Neural crest cell (in vitro differentiated cells): ENCODE data around the gene COL15A1. TPM values are rescaled to one million over a fixed set of nuclear protein-coding genes. Genes with fewer than 3 reads are reported as not detected.

ENCODE experiments used
- DNase-seq: peaks from one replicate; pipeline ENCODE4 v3.0.0; 2021; ENCODE audit warnings: low read depth, mixed read lengths, low spot score
- H3K27ac Mint-ChIP-seq: one replicate; pipeline ENCODE4 v1.8.0; 2021; ENCODE audit warnings: mild to moderate bottlenecking, mixed read lengths; ENCODE audit not compliant: unreplicated experiment
- H3K27me3 Mint-ChIP-seq: 2 replicates; pipeline ENCODE4 v1.8.0; 2021; ENCODE audit warnings: low read depth, mild to moderate bottlenecking, mixed read lengths
- H3K36me3 Mint-ChIP-seq: 2 replicates; pipeline ENCODE4 v1.8.0; 2021; ENCODE audit warnings: low read depth, mild to moderate bottlenecking, mixed read lengths
- H3K4me1 Mint-ChIP-seq: 2 replicates; pipeline ENCODE4 v1.8.0; 2021; ENCODE audit warnings: mixed read lengths
- H3K4me3 Mint-ChIP-seq: one replicate; pipeline ENCODE4 v1.8.0; 2021; ENCODE audit warnings: mild to moderate bottlenecking, mixed read lengths
- H3K9me3 Mint-ChIP-seq: 2 replicates; pipeline ENCODE4 v1.8.0; 2021; ENCODE audit warnings: mixed read lengths
- CTCF ChIP-seq: fragments of 200-600 bp; sonication (generic); conservative IDR thresholded peaks from 2 replicates; pipeline ENCODE4 v1.5.0; 2021; ENCODE audit warnings: antibody characterized with exemption, mild to moderate bottlenecking
- total RNA-seq: library from RNA; stranded (reverse); gene quantifications from 2 replicates; pipeline ENCODE4 v1.2.1, GENCODE V29; 2021

The COL15A1 gene
- total RNA-seq, 1 donor from 2014 or later = 0.33 TPM

- no peak for TF ChIP-seq CTCF
- Mint-ChIP-seq H3K36me3 (no peaks in the 10 kb centered on the region), H3K4me1 (no peaks in the 10 kb centered on the region), H3K4me3 (no peak overlapping the region), H3K27me3 (peaks cover 21% of the 10 kb centered on the region), H3K9me3 (no peaks in the 10 kb centered on the region), H3K27ac (no peak overlapping the region)
- DNase-seq = no peak
Measured at GRCh38 chr9:99079542-99079941, 135.8 kb downstream of the COL15A1 start.

- no peak for TF ChIP-seq CTCF
- Mint-ChIP-seq H3K9me3 (no peaks in the 10 kb centered on the region), H3K27me3 (peaks cover 20% of the 10 kb centered on the region), H3K4me1 (no peaks in the 10 kb centered on the region), H3K27ac (no peak overlapping the region), H3K36me3 (no peaks in the 10 kb centered on the region), H3K4me3 (no peak overlapping the region)
- no peak for DNase-seq
Measured at GRCh38 chr9:99083051-99083450, 139.3 kb downstream of the COL15A1 start.

- Mint-ChIP-seq H3K27me3 (peaks cover 12% of the 10 kb centered on the region), H3K4me1 (no peaks in the 10 kb centered on the region), H3K27ac (no peak overlapping the region), H3K9me3 (peaks cover 3% of the 10 kb centered on the region), H3K36me3 (no peaks in the 10 kb centered on the region), H3K4me3 (no peak overlapping the region)
- no peak for DNase-seq
- TF ChIP-seq CTCF = no peak
Measured at GRCh38 chr9:99085949-99086948, 142.5 kb downstream of the COL15A1 start.

- H3K27ac Mint-ChIP-seq = no peak overlapping the region
- H3K9me3 Mint-ChIP-seq = peaks cover 3% of the 10 kb centered on the region
- no peak overlapping the region for H3K4me3 Mint-ChIP-seq
- TF ChIP-seq CTCF = no peak
- H3K27me3 Mint-ChIP-seq = peaks cover 12% of the 10 kb centered on the region
- DNase-seq = no peak
- H3K4me1 Mint-ChIP-seq = no peaks in the 10 kb centered on the region
- H3K36me3 Mint-ChIP-seq = no peaks in the 10 kb centered on the region
Measured at GRCh38 chr9:99087462-99087861, 143.8 kb downstream of the COL15A1 start.

- TF ChIP-seq CTCF = no peak
- Mint-ChIP-seq H3K4me3 (no peak overlapping the region), H3K27ac (no peak overlapping the region), H3K27me3 (peaks cover 5% of the 10 kb centered on the region), H3K36me3 (no peaks in the 10 kb centered on the region), H3K9me3 (peaks cover 3% of the 10 kb centered on the region), H3K4me1 (peaks cover 4% of the 10 kb centered on the region)
- DNase-seq = no peak
Measured at GRCh38 chr9:99090336-99091130, 146.8 kb downstream of the COL15A1 start.
